Measurements from ENCODE around the gene LIN28B.

LIN28B gene

GRCh38 chr6:105028898-105029297 is 72.0 kb downstream of the LIN28B start:
- TF ChIP-seq CTCF (IDR thresholded peaks at IDR 0.05; ENCODE audit: control insufficient read depth, insufficient read depth, low read depth, low read length, missing control alignments), result no peak
- H3K4me3 ChIP-seq (ENCODE audit: control insufficient read depth, low read depth, low read length), result no peak overlapping the region
- no peak for DNase-seq (ENCODE audit: low read depth)

- no peak overlapping the region for H3K4me3 ChIP-seq (ENCODE audit: control insufficient read depth, low read depth, low read length)
- DNase-seq (ENCODE audit: low read depth), result no peak
- TF ChIP-seq CTCF (IDR thresholded peaks at IDR 0.05; ENCODE audit: control insufficient read depth, insufficient read depth, low read depth, low read length, missing control alignments), result no peak
Observed at GRCh38 chr6:105029581-105029980, 72.7 kb downstream of the LIN28B start.

- no peak for DNase-seq (ENCODE audit: low read depth)
- H3K4me3 ChIP-seq (ENCODE audit: control insufficient read depth, low read depth, low read length), result no peak overlapping the region
- TF ChIP-seq CTCF (IDR thresholded peaks at IDR 0.05; ENCODE audit: control insufficient read depth, insufficient read depth, low read depth, low read length, missing control alignments), result no peak
Observed at GRCh38 chr6:105034470-105034869, 77.6 kb downstream of the LIN28B start.

- no peak for TF ChIP-seq CTCF (IDR thresholded peaks at IDR 0.05; ENCODE audit: control insufficient read depth, insufficient read depth, low read depth, low read length, missing control alignments)
- H3K4me3 ChIP-seq (ENCODE audit: control insufficient read depth, low read depth, low read length), result no peak overlapping the region
- DNase-seq (ENCODE audit: low read depth), result no peak
Observed at GRCh38 chr6:105035299-105035698, 78.4 kb downstream of the LIN28B start.

- H3K4me3 ChIP-seq (ENCODE audit: control insufficient read depth, low read depth, low read length), result no peak overlapping the region
- no peak for TF ChIP-seq CTCF (IDR thresholded peaks at IDR 0.05; ENCODE audit: control insufficient read depth, insufficient read depth, low read depth, low read length, missing control alignments)
- DNase-seq (ENCODE audit: low read depth), result no peak
Observed at GRCh38 chr6:105036351-105036750, 79.4 kb downstream of the LIN28B start.

- TF ChIP-seq CTCF (IDR thresholded peaks at IDR 0.05; ENCODE audit: control insufficient read depth, insufficient read depth, low read depth, low read length, missing control alignments), result no peak
- DNase-seq (ENCODE audit: low read depth), result no peak
- no peak overlapping the region for H3K4me3 ChIP-seq (ENCODE audit: control insufficient read depth, low read depth, low read length)
Observed at GRCh38 chr6:105038259-105038658, 81.4 kb downstream of the LIN28B start.

- H3K4me3 ChIP-seq (ENCODE audit: control insufficient read depth, low read depth, low read length), result no peak overlapping the region
- TF ChIP-seq CTCF (IDR thresholded peaks at IDR 0.05; ENCODE audit: control insufficient read depth, insufficient read depth, low read depth, low read length, missing control alignments), result no peak
- DNase-seq (ENCODE audit: low read depth), result no peak
Observed at GRCh38 chr6:105041880-105042279, 85.0 kb downstream of the LIN28B start.
